ENCODE results near the gene FGD4.

FGD4 gene

DNA sequence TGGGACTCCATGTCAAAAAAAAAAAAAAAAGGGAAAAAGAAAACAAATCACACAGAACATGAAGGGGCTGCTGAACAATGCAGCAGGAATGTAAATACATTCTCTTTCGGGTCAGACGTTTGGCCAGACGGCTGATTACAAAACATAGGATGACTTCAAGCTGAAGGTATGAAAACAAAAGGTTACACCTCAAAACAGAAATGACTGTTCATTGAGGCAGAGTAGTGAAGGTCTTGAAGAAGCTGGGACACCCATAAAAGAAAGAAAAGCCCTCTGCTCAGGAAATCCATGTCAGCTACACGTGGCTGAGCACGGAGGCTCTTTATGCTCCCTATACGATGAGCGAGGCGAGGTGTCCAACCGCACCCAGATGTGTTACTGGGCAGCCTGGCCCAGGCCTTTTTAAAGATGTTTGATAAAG lies 37.7 kb downstream of the FGD4 start:
- Mint-ChIP-seq H3K4me3 (no peak overlapping the region), H3K4me1 (no peaks in the 10 kb centered on the region), H3K9me3 (no peaks in the 10 kb centered on the region), H3K27ac (no peak overlapping the region), H3K27me3 (no peaks in the 10 kb centered on the region)
- no peak for ATAC-seq
- DNase-seq, result no peak

DNA sequence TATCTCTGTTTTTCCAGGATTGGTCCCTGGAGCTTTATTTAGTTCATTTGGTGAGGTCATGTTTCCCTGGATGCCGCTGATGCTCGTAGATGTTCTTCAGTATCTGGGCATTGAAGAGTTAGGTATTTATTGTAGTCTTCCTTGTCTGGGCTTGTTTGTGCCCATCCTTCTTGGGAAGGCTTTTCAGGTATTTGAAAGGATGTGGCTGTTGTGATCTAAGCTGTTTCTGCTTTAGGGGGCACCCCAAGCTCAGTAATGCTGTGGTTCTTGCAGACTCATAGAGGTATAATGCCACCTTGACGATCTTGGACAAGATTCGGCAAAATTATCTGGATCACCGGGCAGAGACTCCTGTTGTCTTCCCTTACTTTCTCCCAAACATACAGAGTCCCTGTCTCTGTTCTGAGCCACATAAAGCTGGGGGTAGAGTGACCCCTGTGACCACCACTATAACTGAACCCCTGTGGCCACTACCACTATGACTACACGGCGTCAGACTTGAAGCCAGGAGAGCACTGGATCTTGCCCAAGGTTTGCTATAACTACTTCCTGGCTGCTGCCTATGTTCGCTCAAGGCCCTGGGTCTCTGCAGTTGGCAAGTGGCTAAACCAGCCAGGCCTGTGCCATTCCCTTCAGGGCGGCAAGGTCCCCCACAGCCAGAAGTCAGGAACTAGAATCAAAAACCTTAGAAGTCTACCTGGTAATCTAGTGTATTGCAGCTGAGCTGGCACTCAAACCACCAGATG lies 40.9 kb downstream of the FGD4 start:
- no peak for ATAC-seq
- no peak for DNase-seq
- Mint-ChIP-seq H3K9me3 (no peaks in the 10 kb centered on the region), H3K27ac (no peak overlapping the region), H3K4me1 (no peaks in the 10 kb centered on the region), H3K4me3 (no peak overlapping the region), H3K27me3 (no peaks in the 10 kb centered on the region)

DNA sequence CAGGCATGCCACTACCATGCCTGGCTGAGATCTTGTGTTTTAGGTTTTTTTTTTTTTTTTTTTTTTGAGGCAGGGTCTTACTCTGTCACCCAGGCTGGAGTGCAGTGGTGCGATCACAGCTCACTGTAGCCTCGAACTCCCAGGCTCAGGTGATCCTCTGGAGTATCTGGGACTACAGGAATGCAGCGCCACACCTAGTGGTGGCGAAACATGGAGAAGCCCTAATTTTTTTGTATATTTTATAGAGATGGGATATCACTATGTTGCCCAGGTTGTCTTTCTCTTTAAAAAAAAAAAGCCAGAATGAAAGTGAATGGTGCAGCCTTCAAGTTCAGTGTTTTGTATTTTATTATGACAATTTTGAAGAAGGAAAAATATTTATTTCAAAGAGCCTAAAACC lies 44.1 kb downstream of the FGD4 start:
- Mint-ChIP-seq H3K4me3 (no peak overlapping the region), H3K27ac (no peak overlapping the region), H3K9me3 (no peaks in the 10 kb centered on the region), H3K27me3 (no peaks in the 10 kb centered on the region), H3K4me1 (peaks cover 8% of the 10 kb centered on the region)
- no peak for ATAC-seq
- DNase-seq, result no peak

DNA sequence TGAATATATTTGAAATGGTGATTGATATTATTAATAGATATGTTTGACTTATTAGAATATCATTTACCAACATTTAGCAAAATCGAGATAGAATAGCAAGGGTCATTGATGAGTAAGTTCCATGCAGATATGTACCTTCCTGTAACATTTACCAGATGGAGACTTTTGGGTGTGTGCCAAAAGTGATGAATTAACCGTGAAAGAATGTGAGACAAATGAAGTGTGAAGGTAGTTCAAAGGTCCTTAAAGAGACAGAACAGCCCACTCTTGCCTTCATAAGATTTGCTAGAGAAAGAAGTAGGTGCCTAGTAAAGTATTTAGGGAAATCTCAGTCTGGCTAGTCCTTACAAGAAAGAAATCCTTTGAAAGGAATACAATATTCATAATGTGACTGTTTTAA lies 45.5 kb downstream of the FGD4 start:
- ATAC-seq (no peak), DNase-seq (no peak)
- no peaks in the 10 kb centered on the region for H3K27me3 Mint-ChIP-seq
- peaks cover 16% of the 10 kb centered on the region for H3K4me1 Mint-ChIP-seq
- H3K4me3 Mint-ChIP-seq, result no peak overlapping the region
- H3K9me3 Mint-ChIP-seq, result no peaks in the 10 kb centered on the region
- no peak overlapping the region for H3K27ac Mint-ChIP-seq

DNA sequence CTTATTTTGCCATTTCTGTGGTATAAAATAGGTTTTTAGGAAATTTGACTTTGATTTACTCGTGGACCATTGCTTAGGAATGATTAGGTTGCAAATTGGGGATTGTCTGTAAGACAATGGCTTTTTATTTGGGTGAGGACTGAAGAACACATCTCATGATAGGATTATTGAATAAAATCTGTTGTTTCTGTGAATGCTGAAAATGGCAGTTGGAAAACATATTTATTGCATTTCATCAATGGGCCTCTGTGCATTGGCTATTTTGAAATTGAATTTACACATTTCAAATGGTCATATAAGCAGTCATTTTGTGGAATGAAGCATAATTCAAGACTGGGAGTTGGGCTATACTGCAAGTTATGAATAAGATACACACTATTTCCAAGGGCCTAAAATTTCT lies 46.0 kb downstream of the FGD4 start:
- Mint-ChIP-seq H3K9me3 (no peaks in the 10 kb centered on the region), H3K4me1 (peaks cover 16% of the 10 kb centered on the region), H3K27ac (no peak overlapping the region), H3K27me3 (no peaks in the 10 kb centered on the region), H3K4me3 (no peak overlapping the region)
- DNase-seq, result no peak
- ATAC-seq, result no peak

- Mint-ChIP-seq H3K9me3 (no peaks in the 10 kb centered on the region), H3K4me3 (no peak overlapping the region), H3K27ac (no peak overlapping the region), H3K27me3 (no peaks in the 10 kb centered on the region), H3K4me1 (peaks cover 16% of the 10 kb centered on the region)
- ATAC-seq (no peak), DNase-seq (no peak)
Observed at GRCh38 chr12:32446316-32447119, 47.2 kb downstream of the FGD4 start.

DNA sequence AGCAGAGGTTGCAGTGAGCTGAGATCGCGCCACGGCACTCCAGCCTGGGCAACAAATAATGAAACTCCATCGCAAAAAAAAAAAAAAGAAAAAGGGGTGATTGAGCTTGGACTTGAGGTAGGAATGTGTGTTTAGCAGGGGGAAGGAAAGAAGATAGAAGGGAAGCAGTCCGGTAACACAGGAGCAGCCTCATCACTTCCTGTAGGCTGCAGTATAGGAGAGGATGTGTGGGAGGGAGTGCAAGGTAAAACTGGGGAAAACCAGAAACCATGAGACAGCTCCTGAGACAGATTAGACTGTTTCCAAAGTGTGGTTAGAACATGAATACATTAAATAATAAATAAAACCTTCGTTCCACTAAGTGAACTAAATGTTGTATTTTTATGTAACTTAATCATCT lies 49.2 kb downstream of the FGD4 start:
- peak overlapping the region in 1 of 2 donors; percentile 47 for H3K27ac Mint-ChIP-seq
- H3K9me3 Mint-ChIP-seq, result no peaks in the 10 kb centered on the region
- H3K4me1 Mint-ChIP-seq, result peaks cover 16% of the 10 kb centered on the region
- H3K4me3 Mint-ChIP-seq, result peak overlapping the region in 1 of 2 donors; percentile 34
- DNase-seq (no peak), ATAC-seq (no peak)
- no peaks in the 10 kb centered on the region for H3K27me3 Mint-ChIP-seq

DNA sequence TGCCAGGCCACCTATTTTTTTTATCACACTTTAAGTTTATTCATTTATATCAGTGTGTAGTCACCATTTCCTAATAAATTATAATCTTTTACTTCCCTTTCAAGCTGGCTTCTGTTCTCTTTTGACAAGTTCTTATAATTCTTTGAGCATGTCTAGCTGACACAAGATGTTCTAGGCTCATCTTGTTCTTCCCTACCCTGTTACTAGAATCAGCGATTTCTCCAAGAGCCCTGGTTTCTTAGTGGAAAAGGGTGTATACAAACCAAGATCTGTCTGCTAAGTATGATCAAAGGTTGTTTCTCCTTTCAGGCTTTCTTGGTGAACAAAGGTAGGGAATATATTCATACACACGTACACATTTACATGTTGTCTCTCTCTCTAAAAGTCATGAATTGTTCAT lies 51.0 kb downstream of the FGD4 start:
- no peaks in the 10 kb centered on the region for H3K27me3 Mint-ChIP-seq
- ATAC-seq (no peak), DNase-seq (no peak)
- H3K4me3 Mint-ChIP-seq, result no peak overlapping the region
- H3K4me1 Mint-ChIP-seq, result peaks cover 16% of the 10 kb centered on the region
- no peak overlapping the region for H3K27ac Mint-ChIP-seq
- no peaks in the 10 kb centered on the region for H3K9me3 Mint-ChIP-seq

DNA sequence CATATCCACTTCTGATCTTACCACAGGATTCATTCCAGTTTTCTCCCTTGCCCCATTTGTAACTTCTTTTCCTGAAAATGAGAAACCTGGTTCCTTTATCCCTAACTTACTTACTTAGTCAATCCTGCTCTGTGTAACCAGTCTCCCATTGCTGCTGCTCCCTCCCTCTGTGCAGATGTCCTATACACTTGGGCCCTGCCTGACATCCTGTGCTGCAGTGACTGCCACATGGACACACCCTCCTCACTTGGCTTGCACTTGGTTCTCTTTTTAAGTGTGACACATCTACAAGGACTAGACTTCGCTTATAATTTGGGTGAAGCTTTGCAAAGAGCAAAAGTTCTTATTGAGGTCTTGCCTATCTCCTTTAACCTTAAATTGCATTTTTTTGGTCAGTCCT lies 51.4 kb downstream of the FGD4 start:
- H3K4me1 Mint-ChIP-seq, result peaks cover 16% of the 10 kb centered on the region
- no peaks in the 10 kb centered on the region for H3K9me3 Mint-ChIP-seq
- ATAC-seq, result no peak
- DNase-seq, result no peak
- no peaks in the 10 kb centered on the region for H3K27me3 Mint-ChIP-seq
- no peak overlapping the region for H3K4me3 Mint-ChIP-seq
- no peak overlapping the region for H3K27ac Mint-ChIP-seq

- no peak for ATAC-seq
- H3K27me3 Mint-ChIP-seq, result no peaks in the 10 kb centered on the region
- no peak for DNase-seq
- no peaks in the 10 kb centered on the region for H3K9me3 Mint-ChIP-seq
- H3K27ac Mint-ChIP-seq, result no peak overlapping the region
- H3K4me1 Mint-ChIP-seq, result peaks cover 16% of the 10 kb centered on the region
- H3K4me3 Mint-ChIP-seq, result no peak overlapping the region
Observed at GRCh38 chr12:32451816-32452215, 52.5 kb downstream of the FGD4 start.

GRCh38 chr12:32454075-32454474 lies 54.7 kb downstream of the FGD4 start:
- Mint-ChIP-seq H3K27ac (no peak overlapping the region), H3K27me3 (no peaks in the 10 kb centered on the region)
- no peak for ATAC-seq

GRCh38 chr12:32454866-32455265 lies 55.5 kb downstream of the FGD4 start:
- DNase-seq (no peak), ATAC-seq (no peak)
- H3K27ac Mint-ChIP-seq, result no peak overlapping the region
- no peaks in the 10 kb centered on the region for H3K9me3 Mint-ChIP-seq
- H3K4me3 Mint-ChIP-seq, result no peak overlapping the region
- no peaks in the 10 kb centered on the region for H3K27me3 Mint-ChIP-seq
- H3K4me1 Mint-ChIP-seq, result no peaks in the 10 kb centered on the region

More at GRCh38 chr12:32454075-32454474, 54.7 kb downstream of the FGD4 start:
- Mint-ChIP-seq H3K9me3 (no peaks in the 10 kb centered on the region), H3K4me1 (peaks cover 2% of the 10 kb centered on the region), H3K4me3 (no peak overlapping the region)
- no peak for DNase-seq

DNA sequence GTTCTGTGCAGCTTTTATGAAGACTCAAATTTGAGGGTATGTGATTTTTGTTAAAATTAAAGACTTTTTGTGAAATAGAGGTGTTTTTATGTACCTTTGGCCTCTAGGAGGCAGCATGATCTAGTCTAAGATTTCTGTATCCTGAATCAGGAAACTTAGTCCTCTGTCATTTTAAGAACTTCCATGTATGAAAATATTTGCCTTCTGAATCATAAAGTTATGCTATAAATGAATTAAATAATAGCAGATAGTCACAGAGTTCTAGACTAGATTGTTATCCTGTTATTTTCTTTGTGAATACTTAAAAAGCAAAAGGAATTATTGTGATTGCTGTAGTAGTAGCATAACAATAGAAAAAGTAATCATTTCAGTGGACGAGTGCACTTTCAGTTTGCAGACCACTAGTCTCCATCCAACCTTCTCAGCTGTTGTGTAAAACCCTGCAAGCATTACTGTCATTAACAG lies 56.3 kb downstream of the FGD4 start:
- Mint-ChIP-seq H3K27ac (no peak overlapping the region), H3K4me3 (no peak overlapping the region), H3K9me3 (no peaks in the 10 kb centered on the region), H3K27me3 (no peaks in the 10 kb centered on the region), H3K4me1 (no peaks in the 10 kb centered on the region)
- DNase-seq (no peak), ATAC-seq (no peak)

DNA sequence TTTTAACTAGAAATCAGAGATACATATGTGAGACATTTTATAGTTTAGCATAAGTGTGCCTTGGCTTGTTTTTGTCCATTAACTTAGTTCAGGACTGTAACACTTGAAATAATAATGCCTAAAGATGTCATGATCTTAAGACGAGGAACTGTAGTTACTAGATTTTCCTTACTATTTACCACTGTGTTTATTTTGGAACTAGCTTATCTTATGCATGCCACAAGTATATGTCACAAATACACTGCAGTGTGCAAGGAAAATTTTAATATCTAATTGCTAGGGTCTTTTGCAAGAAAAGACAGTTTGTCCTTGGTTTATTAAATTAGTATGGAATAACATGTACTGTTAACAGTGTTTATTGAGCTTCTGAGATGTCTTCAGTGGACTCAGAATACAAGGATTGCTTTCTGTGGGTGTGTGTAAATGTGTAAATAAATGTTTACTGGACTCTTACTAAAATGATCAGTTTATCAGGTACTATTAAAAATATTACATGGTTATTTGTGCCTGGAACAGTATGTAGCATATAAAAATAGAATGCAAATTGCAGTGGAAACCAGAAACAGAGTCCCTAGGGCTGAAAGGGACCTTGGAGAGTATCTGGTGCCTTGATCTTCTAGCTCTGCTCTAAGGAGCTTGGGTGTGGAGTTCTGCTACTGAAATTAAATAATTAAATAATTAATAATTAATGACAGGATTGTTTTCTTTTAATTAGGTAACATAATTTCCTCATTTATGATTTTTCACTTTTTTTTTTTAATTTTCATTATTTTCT lies 58.1 kb downstream of the FGD4 start:
- Mint-ChIP-seq H3K27me3 (no peaks in the 10 kb centered on the region), H3K27ac (no peak overlapping the region), H3K4me1 (no peaks in the 10 kb centered on the region), H3K9me3 (no peaks in the 10 kb centered on the region), H3K4me3 (no peak overlapping the region)
- no peak for ATAC-seq
- no peak for DNase-seq

- no peak overlapping the region for H3K27ac Mint-ChIP-seq
- no peaks in the 10 kb centered on the region for H3K4me1 Mint-ChIP-seq
- H3K27me3 Mint-ChIP-seq, result no peaks in the 10 kb centered on the region
- DNase-seq (no peak), ATAC-seq (no peak)
- no peaks in the 10 kb centered on the region for H3K9me3 Mint-ChIP-seq
- no peak overlapping the region for H3K4me3 Mint-ChIP-seq
Observed at GRCh38 chr12:32460638-32461037, 61.3 kb downstream of the FGD4 start.

DNA sequence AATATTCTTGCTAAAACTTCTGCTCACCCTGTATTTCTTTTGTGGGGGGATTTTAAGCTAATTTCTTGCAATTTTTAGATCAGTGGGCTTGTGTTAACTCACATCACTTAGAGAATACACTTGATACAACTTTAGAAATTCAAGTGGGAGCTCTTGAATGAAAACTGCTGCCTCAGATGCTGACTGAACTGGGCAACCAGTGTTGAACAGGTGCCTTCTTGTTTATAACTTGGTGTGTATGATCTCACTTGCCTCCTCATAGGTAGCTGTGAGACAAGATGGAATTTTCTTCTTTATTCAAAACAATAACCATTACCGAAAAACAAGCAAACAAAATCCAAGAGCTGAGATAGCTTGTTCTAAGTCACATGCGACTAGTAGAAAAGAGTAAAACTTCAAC lies 63.5 kb downstream of the FGD4 start:
- no peak overlapping the region for H3K4me3 Mint-ChIP-seq
- no peaks in the 10 kb centered on the region for H3K9me3 Mint-ChIP-seq
- no peak for ATAC-seq
- H3K27ac Mint-ChIP-seq, result no peak overlapping the region
- H3K27me3 Mint-ChIP-seq, result no peaks in the 10 kb centered on the region
- H3K4me1 Mint-ChIP-seq, result no peaks in the 10 kb centered on the region
- no peak for DNase-seq

All from stimulated activated naive CD8-positive, alpha-beta T cell treated with anti-CD3 and anti-CD28 coated beads, Interleukin-15, amount 100 ng/mL, for 72 hours (primary cell).